Rectal smooth muscle tissue (tissue), 1 donor: ENCODE data around the gene FGFRL1.

Source experiments
- H3K27ac ChIP-seq: one replicate; pipeline ENCODE4 v1.7.0; 2013; ENCODE audit warnings: low read depth, low read length, inconsistent platforms
- H3K27me3 ChIP-seq: one replicate; pipeline ENCODE4 v1.7.0; 2013; ENCODE audit warnings: low read length; ENCODE audit not compliant: control insufficient read depth, insufficient read depth
- H3K36me3 ChIP-seq: one replicate; pipeline ENCODE4 v1.7.0; 2013; ENCODE audit warnings: low read length; ENCODE audit not compliant: control insufficient read depth, insufficient read depth
- H3K4me1 ChIP-seq: one replicate; pipeline ENCODE4 v1.7.0; 2013; ENCODE audit warnings: low read length; ENCODE audit not compliant: control insufficient read depth, insufficient read depth
- H3K4me3 ChIP-seq: one replicate; pipeline ENCODE4 v1.7.0; 2013; ENCODE audit warnings: low read length
- H3K9ac ChIP-seq: one replicate; pipeline ENCODE4 v1.7.0; 2013; ENCODE audit warnings: low read length

Gene FGFRL1

GRCh38 chr4:1029529-1029928 lies 18.1 kb downstream of the FGFRL1 start:
- no peak overlapping the region for H3K9ac ChIP-seq
- no peaks in the 10 kb centered on the region for H3K4me1 ChIP-seq
- no peaks in the 10 kb centered on the region for H3K36me3 ChIP-seq
- H3K27me3 ChIP-seq: peaks cover 11% of the 10 kb centered on the region
- no peak overlapping the region for H3K4me3 ChIP-seq
- H3K27ac ChIP-seq: no peak overlapping the region

GRCh38 chr4:1030031-1030430 lies 18.6 kb downstream of the FGFRL1 start:
- H3K9ac ChIP-seq: no peak overlapping the region
- H3K36me3 ChIP-seq: no peaks in the 10 kb centered on the region
- H3K27me3 ChIP-seq: peaks cover 11% of the 10 kb centered on the region
- H3K4me1 ChIP-seq: no peaks in the 10 kb centered on the region
- no peak overlapping the region for H3K4me3 ChIP-seq
- no peak overlapping the region for H3K27ac ChIP-seq

GRCh38 chr4:1030559-1030958 lies 19.1 kb downstream of the FGFRL1 start:
- Histone ChIP-seq H3K9ac (no peak overlapping the region), H3K4me3 (no peak overlapping the region), H3K27ac (no peak overlapping the region), H3K27me3 (peaks cover 11% of the 10 kb centered on the region), H3K4me1 (no peaks in the 10 kb centered on the region), H3K36me3 (no peaks in the 10 kb centered on the region)

GRCh38 chr4:1031346-1031745 lies 19.9 kb downstream of the FGFRL1 start:
- H3K9ac ChIP-seq: no peak overlapping the region
- H3K4me1 ChIP-seq: no peaks in the 10 kb centered on the region
- H3K36me3 ChIP-seq: no peaks in the 10 kb centered on the region
- no peak overlapping the region for H3K27ac ChIP-seq
- peaks cover 11% of the 10 kb centered on the region for H3K27me3 ChIP-seq
- no peak overlapping the region for H3K4me3 ChIP-seq

- no peaks in the 10 kb centered on the region for H3K4me1 ChIP-seq
- no peak overlapping the region for H3K27ac ChIP-seq
- H3K9ac ChIP-seq: no peak overlapping the region
- no peak overlapping the region for H3K4me3 ChIP-seq
- H3K36me3 ChIP-seq: no peaks in the 10 kb centered on the region
- H3K27me3 ChIP-seq: peaks cover 11% of the 10 kb centered on the region
Observed at GRCh38 chr4:1031956-1032795, 20.8 kb downstream of the FGFRL1 start.

GRCh38 chr4:1032861-1033260 lies 21.4 kb downstream of the FGFRL1 start:
- H3K9ac ChIP-seq: no peak overlapping the region
- H3K4me3 ChIP-seq: no peak overlapping the region
- H3K36me3 ChIP-seq: no peaks in the 10 kb centered on the region
- no peaks in the 10 kb centered on the region for H3K4me1 ChIP-seq
- H3K27me3 ChIP-seq: peaks cover 11% of the 10 kb centered on the region
- H3K27ac ChIP-seq: no peak overlapping the region

- Histone ChIP-seq H3K27ac (no peak overlapping the region), H3K4me3 (no peak overlapping the region), H3K36me3 (no peaks in the 10 kb centered on the region), H3K4me1 (no peaks in the 10 kb centered on the region), H3K27me3 (peaks cover 11% of the 10 kb centered on the region), H3K9ac (no peak overlapping the region)
Observed at GRCh38 chr4:1033840-1034551, 22.6 kb downstream of the FGFRL1 start.

GRCh38 chr4:1035510-1035909 lies 24.1 kb downstream of the FGFRL1 start:
- no peaks in the 10 kb centered on the region for H3K36me3 ChIP-seq
- no peak overlapping the region for H3K4me3 ChIP-seq
- no peak overlapping the region for H3K27ac ChIP-seq
- no peak overlapping the region for H3K9ac ChIP-seq
- H3K27me3 ChIP-seq: peaks cover 11% of the 10 kb centered on the region
- no peaks in the 10 kb centered on the region for H3K4me1 ChIP-seq

- H3K36me3 ChIP-seq: no peaks in the 10 kb centered on the region
- no peak overlapping the region for H3K4me3 ChIP-seq
- H3K9ac ChIP-seq: no peak overlapping the region
- H3K27me3 ChIP-seq: peaks cover 8% of the 10 kb centered on the region
- no peaks in the 10 kb centered on the region for H3K4me1 ChIP-seq
- H3K27ac ChIP-seq: no peak overlapping the region
Observed at GRCh38 chr4:1036095-1036494, 24.7 kb downstream of the FGFRL1 start.

- no peak overlapping the region for H3K4me3 ChIP-seq
- peaks cover 4% of the 10 kb centered on the region for H3K4me1 ChIP-seq
- no peaks in the 10 kb centered on the region for H3K36me3 ChIP-seq
- H3K9ac ChIP-seq: no peak overlapping the region
- H3K27me3 ChIP-seq: peaks cover 16% of the 10 kb centered on the region
- no peak overlapping the region for H3K27ac ChIP-seq
Observed at GRCh38 chr4:1036976-1037810, 25.8 kb downstream of the FGFRL1 start.

- Histone ChIP-seq H3K27ac (no peak overlapping the region), H3K36me3 (no peaks in the 10 kb centered on the region), H3K4me3 (no peak overlapping the region), H3K9ac (no peak overlapping the region), H3K4me1 (peaks cover 9% of the 10 kb centered on the region), H3K27me3 (peaks cover 16% of the 10 kb centered on the region)
Observed at GRCh38 chr4:1038948-1039492, 27.6 kb downstream of the FGFRL1 start.
